Activated CD4-positive, CD25-positive, alpha-beta regulatory T cell treated with anti-CD3 and anti-CD28 coated beads, Interleukin-2, amount 50 U/mL, for 72 hours (primary cell): ENCODE measurements around the gene MRM3.
A peak's percentile ranks its signal among the peaks of the same experiment; 100 is the strongest.
"Not testable (repeated sequence)": the region's sequence is repeated elsewhere in the genome, so short reads cannot be mapped to it uniquely, and the experiment has no call there.

Experiments used
- DNase-seq: peaks from one replicate; pipeline ENCODE4 v3.0.0; 2021

Gene MRM3, protein sequence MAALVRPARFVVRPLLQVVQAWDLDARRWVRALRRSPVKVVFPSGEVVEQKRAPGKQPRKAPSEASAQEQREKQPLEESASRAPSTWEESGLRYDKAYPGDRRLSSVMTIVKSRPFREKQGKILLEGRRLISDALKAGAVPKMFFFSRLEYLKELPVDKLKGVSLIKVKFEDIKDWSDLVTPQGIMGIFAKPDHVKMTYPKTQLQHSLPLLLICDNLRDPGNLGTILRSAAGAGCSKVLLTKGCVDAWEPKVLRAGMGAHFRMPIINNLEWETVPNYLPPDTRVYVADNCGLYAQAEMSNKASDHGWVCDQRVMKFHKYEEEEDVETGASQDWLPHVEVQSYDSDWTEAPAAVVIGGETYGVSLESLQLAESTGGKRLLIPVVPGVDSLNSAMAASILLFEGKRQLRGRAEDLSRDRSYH

DNA sequence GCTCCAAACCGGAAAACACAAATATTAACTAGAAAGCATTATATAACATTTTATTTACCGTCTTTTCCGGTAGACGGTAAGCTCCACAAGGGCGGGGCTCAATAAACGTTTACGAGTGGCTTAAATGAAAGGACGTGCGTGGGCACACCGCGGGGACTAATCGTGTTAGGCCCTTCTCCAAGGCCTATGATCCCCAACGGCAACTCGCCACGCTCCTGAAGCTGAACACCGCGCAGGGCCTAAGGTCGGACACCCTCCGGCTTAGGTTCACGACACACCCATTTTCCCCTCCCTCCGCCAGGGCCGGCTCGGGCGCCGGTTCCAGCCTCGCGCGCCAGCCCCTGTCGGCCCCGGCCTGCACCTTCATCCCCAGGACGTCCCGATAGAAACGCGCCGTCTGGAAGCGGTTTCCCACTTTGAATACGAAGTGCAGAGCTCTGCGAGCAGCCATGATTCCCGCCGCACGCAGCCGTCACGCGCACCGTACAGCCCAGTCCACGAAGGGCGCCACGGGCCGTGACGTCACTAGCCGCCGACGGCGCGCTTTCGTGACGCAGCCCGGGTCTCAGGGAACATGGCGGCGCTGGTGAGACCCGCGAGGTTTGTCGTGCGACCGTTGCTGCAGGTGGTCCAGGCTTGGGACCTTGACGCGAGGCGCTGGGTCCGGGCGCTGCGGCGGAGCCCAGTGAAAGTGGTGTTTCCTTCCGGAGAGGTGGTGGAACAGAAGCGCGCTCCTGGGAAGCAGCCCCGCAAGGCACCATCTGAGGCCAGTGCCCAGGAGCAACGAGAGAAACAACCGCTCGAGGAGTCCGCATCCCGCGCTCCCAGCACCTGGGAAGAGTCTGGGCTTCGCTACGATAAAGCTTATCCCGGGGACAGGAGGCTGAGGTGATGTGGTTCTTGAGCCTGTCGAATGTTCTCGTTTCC is at the start of gene MRM3, which contains the start of gene GLOD4:
MRM3 (plus strand) TSS at position 549 of the 927 bp plus-strand sequence; CDS start at position 575, 26 bp downstream.
GLOD4 (minus strand) TSS at position 476 of the 927 bp plus-strand sequence; CDS start at position 451, 25 bp downstream.
- peak; percentile 98 for DNase-seq

DNA sequence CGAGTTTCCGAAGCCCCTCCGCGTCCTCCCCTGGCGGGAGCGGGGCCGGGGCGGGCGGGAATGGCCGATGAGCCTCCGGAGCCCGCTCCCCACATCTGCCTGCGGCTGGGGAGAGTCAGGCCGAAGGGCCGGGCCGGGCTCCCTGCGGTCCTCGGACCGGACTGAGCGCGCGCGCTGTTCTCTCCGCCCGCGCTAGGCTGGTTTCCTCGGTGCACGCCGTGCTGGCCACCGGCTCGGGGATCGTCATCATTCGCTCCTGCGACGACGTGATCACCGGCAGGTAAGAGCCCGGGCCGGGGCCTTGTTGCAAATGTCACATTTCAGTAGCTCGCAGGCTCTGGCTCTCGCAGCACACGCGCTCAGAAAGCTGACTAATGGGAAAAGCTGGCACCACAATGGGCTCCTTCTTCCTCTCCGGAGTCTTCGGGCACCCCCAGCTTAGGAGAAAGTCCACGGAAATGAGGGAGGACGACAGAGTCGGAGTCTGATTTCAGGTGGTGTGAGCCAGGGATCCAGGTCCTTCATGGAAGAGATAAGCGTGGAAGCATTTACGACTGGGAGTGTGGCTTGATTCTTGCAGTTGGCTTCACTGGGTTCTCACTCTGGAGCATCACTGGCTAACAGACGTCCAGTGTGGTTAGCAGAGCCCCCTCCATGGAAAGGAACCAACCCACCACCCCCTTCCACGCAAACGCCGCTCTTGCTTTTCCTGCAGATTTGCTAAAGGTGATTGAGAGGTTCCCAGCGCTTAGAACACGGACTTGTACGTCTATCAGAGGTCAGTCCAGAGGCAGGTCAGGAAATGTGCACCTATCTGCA is 49.0 kb upstream of the MRM3 start:
- DNase-seq = peak; percentile 42

DNA sequence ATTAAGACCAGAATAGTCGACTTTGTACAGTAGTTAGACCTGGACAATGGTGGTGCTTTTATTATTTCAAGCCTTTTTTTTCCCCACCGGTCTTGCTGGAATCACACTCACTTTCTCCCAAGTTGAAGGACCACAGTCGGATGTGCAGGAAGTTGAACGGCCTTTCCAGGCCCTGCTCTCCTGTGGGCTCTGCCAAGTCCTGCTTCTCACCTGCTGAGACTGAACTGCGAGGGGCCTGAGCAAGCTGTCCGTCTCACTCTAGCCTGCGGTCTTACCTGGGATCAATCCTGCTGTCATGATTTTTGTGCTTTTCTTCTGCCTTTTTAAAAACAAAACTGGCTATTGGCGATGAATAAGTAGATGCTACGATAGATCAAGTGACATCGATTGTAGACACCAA is 48.4 kb upstream of the MRM3 start:
- no peak for DNase-seq

DNA sequence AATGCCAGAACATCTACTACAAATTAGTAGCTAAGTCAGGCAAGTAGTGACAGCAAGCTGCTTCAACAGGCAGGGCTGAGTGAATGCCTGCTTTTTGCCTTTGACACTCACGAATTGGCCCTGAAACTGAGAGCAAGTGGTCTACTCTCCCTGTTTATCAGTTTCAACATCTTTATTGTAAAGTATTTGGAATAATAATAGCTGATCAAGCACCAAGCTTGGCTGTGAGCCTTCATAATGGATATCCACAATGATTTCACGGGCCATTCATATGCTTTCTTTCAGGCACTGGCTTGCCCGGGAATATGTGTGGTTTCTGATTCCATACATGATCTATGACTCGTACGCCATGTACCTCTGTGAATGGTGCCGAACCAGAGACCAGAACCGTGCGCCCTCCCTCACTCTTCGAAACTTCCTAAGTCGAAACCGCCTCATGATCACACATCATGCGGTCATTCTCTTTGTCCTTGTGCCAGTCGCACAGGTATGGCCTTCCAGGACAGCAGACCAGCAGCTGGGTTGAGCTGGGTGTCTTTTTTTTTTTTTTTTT is 44.5 kb upstream of the MRM3 start:
- DNase-seq = no peak

DNA sequence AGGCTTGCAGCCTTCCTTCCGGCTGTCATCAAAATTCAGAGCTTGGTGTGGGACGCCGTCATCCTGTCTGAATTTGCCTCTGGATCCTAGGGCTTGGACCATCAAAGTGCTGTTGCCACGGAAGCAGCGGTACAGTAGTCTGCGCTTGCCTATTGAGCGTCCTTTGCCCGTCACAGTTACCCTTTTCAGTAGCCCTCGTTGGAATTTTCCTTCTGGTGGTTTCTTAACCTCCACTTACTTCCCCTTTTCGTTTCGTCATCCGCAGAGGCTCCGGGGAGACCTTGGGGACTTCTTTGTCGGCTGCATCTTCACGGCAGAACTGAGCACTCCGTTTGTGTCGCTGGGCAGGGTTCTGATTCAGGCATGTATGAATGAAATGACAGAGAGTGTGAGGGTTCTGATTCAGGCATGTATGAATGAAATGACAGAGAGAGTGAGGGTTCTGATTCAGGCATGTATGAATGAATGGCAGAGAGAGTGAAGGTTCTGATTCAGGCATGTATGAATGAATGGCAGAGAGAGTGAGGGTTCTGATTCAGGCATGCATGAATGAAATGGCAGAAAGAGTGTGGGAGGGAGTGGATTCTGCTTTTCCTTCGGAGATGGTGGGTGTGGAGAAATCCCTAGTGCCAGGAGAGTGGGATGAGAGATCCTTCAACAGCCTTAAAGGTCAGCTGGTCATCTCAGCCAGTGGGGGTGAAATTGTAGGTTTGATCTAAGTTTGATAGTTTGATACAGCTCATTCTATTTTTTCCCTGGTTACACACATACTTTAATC is 41.7 kb upstream of the MRM3 start:
- no peak for DNase-seq

DNA sequence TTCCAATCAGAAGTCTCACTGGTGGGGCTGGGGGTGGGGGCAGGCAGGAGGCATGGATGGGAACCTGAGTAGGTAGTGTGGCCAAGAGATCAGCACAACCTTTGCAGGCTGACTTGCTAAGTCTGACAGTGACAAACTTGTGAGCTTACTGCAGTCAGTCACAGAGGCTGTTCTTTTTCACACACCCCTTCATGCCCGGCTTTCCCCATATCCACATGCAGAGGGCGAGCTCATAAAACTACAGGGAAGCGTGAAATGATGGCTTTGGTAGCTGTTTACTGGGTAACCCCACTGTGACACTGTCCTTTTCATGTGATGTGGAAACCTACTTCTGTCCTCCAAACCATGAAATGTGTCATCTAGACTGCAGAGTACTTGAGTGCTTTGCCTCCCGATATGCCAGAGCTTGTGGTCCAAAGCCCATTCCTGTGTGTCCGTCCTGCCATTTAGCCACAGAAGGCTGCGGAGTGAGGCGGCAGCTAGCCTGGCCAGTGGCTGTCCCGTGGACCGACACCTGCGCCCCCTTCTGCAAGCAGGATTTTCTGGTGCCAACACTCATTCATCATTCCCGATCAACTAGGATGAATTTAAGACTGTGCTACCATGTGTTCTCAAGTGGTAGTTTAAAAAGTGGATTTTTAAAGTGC is 39.9 kb upstream of the MRM3 start:
- DNase-seq = no peak

DNA sequence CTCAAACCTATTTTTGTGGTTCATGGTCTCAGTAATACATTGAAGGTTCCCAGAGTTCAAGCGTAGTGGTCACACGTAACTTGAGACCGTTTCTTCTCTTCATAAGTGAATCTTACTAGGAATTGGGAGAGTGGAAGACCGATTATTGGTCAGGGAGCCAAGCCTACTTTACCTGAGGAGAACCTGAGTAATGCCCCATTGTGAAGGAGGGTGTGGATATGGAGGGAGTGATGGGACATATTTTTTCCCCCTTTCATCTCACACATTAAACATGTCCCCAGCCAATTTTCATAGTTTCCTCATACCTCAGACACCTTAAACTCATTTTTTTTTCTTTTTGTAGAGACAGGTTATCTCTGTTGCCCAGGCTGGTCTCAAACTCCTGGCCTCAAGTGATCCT is 39.0 kb upstream of the MRM3 start:
- DNase-seq = no peak

DNA sequence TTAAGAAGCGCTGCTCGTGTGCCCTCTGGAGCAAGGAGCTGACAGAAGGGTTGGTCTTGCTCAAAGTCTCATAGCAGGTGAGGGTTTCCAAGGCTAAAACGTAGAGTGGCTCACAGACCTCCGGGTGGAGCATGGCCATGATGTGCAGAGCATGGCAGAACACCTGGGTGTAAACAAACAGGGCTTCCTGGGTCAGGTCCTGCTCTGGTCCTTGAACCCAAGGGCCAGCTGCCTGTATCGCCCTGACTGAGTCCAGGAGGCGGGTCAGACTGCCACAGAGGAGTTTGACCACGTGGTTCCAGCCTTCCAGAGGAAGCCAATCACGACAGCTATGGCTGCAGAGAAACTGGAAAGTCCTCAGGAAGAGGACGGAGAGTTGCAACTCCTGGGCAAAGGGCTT is 37.2 kb upstream of the MRM3 start:
- no peak for DNase-seq

DNA sequence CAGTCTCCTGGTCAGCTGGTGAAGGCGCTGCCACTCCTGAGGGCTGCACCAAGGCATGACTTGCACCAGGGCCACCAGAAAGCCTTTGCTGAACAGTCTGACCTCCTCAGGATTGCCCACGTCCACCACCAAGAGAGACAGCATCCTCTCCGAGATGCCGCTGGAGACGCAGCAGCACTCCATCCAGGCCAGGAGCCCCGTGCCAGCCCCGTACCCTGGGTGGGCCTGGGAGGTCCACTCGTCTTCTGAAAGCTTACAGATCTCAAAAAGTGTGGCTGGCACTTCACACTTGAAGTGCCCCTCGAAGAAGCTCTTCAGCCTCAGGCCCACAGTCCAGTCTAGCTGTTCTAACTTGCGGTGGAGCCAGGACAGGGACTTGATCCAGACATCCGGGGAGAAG is 36.7 kb upstream of the MRM3 start:
- DNase-seq = no peak

DNA sequence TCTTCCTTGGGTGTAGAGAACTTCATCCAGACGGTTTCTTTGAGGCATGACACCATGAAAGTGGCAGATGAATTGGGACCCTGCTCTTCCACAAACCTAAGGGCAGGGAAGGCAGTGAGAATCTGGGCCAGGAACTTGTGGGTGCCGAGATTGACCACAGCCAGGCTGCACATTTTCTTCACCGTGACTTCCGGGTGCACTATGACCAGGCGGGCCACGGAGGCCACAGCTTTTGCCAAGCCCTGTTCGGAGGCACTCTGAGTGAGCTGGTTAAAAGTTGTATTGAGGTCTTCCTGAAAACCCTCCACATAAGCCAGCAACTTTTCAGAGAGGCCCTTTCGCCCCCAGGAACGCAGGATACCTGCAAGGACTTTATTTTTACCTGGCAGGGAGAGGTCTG is 36.0 kb upstream of the MRM3 start:
- no peak for DNase-seq

DNA sequence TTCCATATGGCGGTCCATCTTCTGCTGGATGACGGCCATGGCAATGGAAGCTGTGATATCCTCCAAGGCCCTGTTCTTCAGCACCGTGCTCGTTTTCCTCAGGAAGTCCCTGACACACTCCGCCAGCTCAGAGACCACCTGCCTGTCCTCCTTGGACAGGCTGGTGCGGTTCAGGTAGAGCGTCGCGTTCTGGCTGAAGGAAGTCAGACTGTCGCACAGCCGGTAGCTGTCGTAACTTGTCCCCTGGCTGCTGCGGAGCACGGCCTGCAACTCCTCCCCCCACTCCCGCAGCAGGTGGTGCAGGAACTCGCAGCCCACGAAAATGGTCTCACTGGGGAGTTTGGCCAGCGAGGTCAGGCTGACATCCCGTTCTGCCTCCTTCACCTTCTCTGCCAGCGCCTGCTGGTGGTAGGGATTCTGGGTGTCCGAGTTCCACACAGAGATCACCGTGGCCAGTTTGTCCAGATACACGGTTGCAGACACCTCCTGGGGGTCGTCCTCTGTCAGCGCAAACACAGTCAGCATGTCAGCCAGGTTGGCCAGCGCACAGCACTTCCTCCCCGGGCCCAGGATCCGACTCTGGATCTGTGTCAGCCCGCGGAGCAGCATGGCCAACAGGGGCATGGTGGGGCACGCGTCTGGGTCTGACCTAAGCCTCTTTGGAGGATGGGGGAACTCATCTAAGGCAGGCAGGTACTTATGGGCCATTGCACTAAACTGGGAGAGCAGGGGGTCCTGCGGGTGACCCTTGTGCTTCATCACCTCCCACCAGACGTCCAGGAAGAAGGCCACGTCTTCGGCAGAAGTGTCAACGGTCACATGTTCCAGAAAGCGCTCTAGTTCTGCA is 35.1 kb upstream of the MRM3 start:
- no peak for DNase-seq

DNA sequence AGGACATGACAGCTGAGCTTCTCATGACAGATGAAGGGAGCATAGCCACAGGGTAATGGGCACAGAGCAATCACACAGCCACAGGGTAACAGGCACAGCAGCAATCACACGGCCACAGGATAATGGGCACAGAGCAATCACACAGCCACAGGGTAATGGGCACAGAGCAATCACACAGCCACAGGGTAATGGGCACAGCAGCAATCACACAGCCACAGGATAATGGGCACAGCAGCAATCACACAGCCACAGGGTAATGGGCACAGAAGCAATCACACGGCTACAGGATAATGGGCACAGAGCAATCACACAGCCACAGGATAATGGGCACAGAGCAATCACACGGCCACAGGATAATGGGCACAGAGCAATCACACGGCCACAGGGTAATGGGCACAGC is 33.5 kb upstream of the MRM3 start:
- DNase-seq = not testable (repeated sequence)

DNA sequence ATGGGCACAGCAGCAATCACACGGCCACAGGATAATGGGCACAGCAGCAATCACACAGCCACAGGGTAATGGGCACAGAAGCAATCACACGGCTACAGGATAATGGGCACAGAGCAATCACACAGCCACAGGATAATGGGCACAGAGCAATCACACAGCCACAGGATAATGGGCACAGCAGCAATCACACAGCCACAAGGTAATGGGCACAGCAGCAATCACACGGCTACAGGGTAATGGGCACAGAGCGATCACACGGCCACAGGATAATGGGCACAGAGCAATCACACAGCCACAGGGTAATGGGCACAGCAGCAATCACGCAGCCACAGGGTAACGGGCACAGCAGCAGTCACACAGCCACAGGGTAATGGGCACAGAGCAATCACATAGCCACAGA is 32.8 kb upstream of the MRM3 start:
- DNase-seq = not testable (repeated sequence)

DNA sequence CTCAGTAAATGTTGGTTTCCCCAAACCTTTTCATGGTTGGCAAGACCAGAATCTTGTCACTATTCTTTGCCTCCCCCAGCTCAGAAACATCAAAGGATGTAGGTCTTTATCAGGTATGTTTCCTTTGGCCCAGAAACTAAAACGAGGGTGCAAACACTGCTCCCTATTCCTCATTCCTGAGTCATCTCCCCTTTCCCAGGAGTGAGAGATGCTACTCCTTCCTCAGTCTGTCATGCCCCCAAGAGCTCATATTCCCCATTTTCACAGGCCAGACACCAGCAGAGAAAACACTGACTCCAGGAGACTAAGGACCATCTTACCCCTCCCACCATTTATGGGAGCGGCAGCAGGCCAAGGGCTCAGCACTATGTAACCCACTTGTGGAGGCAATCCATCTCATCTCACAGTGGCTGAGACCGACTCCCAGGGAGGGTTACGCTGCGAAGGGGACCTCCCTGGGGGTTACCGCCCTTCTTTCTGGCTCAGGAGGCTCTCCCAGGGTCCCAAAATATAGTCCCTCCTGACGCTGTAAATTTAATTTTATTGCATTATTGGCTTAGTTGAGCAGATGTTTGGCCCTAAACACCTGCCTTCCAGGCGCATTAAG is 31.6 kb upstream of the MRM3 start:
- no peak for DNase-seq

DNA sequence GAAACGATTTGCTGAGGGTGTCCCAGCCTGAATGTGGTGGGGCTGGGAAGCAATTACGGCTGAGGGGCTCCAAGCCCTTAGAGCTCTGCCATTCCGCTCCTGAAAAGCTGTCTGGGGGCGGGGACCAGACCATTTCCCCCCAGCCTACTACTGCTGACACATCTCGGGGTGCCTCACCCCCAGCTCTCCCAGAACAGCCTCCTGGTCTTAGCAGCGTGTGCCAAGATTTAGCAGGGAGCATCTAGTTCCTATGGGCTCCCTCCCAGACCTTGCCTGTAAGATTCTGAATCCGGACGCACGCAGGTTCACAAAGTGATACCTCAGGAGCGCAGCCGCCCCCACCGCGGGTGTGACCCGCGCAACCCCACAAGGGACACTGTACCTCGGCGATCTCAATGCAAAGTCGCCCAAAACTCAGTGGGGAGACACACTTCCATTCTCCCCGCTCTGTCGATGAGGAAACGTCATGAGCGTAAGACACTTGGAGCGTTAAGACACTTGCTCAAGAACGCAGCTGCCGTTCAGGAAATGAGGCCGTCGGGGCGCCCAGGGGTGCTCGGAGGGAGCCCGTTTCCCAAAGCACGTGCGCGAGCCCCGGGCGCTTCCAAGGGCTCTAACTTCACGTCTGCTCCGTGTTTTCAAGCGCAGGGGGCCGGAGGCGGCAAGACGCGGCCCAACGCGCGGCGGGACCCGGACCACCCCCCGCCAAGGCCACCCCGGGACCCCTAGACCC is 30.7 kb upstream of the MRM3 start:
- DNase-seq = peak; percentile 54

DNA sequence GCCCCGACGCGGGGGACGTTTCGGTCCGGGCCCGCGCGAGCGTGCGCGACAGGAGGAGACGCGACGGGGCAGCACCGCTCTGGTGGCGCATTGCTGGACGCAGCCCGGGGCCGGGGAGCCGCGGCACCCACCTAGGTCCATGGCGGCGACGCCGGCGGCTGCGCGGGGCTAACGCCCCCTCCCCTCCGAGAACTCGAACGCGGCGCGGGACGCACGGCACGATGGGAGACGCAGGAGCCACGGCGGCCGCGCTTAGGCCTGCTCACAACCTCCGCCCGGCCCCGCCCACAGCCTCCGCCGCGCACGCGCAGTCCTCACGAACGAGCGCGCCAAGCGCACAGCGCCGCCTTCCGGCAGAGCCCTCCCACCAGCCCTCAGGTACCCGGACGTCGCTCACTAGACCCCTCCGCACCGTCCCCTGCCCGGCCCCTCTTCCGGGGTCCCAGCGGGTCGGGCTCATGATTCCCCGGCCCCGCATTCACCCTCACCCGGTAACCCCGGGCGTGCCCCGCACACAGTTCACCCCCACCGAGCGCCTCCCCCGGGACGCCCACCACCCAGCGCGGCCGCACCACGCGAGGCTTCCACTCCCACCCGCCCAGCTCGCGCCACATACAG is 30.0 kb upstream of the MRM3 start, which contains the start of gene GEMIN4:
GEMIN4 (minus strand) TSS at position 263 of the 618 bp plus-strand sequence; CDS start at position 141, 122 bp downstream.
- DNase-seq = peak; percentile 100

DNA sequence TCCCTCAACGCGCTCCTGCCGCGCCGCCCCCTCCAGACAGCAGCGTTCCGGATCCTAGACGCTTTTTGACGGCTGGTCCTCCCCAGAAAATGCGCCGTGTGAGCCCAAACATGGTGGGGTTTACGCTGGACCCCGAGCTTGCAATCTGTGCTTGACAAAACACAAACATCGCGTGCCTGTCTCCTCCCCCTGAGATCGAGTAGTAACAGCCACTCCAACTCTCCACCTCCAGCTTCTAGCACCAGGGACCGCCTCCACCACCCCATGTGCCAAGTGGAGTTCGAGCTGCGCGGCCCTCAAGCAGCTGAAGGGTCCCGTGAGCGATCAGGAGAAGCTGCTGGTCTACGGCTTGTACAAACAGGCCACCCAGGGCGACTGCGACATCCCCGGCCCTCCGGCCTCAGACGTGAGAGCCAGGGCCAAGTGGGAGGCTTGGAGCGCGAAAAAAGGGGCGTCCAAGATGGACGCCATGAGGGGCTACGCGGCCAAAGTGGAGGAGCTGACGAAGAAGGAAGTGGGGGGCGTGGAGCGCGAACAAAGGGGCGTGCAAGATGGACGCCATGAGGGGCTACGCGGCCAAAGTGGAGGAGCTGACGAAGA is 29.4 kb upstream of the MRM3 start:
- no peak for DNase-seq

DNA sequence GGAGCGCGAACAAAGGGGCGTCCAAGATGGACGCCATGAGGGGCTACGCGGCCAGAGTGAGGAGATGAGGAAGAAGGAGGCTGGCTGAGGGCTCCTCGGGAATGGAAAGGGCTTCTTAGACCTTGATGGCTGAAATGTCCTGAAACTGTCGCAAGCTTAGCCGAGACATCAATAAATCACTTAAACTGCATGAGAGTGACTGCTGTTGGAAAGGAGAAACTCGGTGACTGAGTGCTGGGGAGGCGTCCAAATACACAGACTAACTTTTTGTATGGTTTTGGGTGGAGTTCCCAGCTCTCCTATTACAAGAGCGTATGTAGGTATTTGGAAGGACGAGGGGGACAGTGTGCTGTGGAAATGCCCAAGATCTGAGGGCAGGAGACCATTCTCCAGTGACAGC is 28.7 kb upstream of the MRM3 start:
- no peak for DNase-seq
